GM12878 (cell line): ENCODE results near the gene IL17RC. TPM values are rescaled to one million over a fixed set of nuclear protein-coding genes. Genes with fewer than 3 reads are reported as not detected.

Experiments
- ATAC-seq: fragments of 200-7000 bp; cut with Tn5 transposase; 3 replicates; pipeline ENCODE4 v1.9.1; 2020; ENCODE audit warnings: mild to moderate bottlenecking, moderate library complexity
- BruUV-seq: library from RNA; stranded (reverse); fragments of 400-500 nt; replicated peaks from 2 replicates; lab custom pipeline; 2021; lab: Mats Ljungman, UMichigan
- CTCF ChIA-PET: fragments of 300-600 bp; sonication (Branson Sonifier 250); formaldehyde crosslinking; extraction: SDS; loops from one replicate; lab custom pipeline; 2021; ENCODE audit warnings: inconsistent platforms; lab: Yijun Ruan, JAX
- POLR2A ChIA-PET: fragments of 350-600 bp; formaldehyde crosslinking; extraction: SDS; loops from one replicate; lab custom pipeline; 2021; ENCODE audit warnings: inconsistent platforms; lab: Charles Lee
- RAD21 ChIA-PET: fragments of 300-600 bp; sonication (Branson Sonifier 250); formaldehyde crosslinking; loops from one replicate; lab custom pipeline; 2023; ENCODE audit warnings: antibody characterized with exemption; ENCODE audit not compliant: unreplicated experiment; lab: Charles Lee
- SMC1A ChIA-PET: fragments of 300-600 bp; sonication (Branson Sonifier 250); formaldehyde crosslinking; loops from one replicate; lab custom pipeline; 2023; ENCODE audit not compliant: unreplicated experiment, uncharacterized antibody; lab: Charles Lee
- DNase-seq: peaks from one replicate; pipeline ENCODE4 v3.0.0-alpha.2; 2011; ENCODE audit warnings: low read depth, low spot score
- FAIRE-seq: peaks from 3 replicates; lab custom pipeline; 2011; peaks lifted over from hg19 to GRCh38; lab: Jason Lieb, UNC
- H2AFZ ChIP-seq: 2 replicates; pipeline ENCODE4 v1.6.0; 2011; ENCODE audit warnings: low read depth, low read length, control low read depth; ENCODE audit not compliant: control insufficient read depth
- H3K27ac ChIP-seq: 2 replicates; pipeline ENCODE4 v1.5.1; 2011; ENCODE audit warnings: control low read depth; ENCODE audit not compliant: control insufficient read depth, insufficient read depth
- H3K27me3 ChIP-seq, 2 experiments: replicated peaks in 1 of 2; 2 replicates each; pipeline versions ENCODE4 v1.6.0 to v1.6.1; 2011; ENCODE audit warnings: low read length in 1 of 2; ENCODE audit not compliant: control insufficient read depth in 2 of 2, insufficient read depth in 2 of 2
- H3K36me3 ChIP-seq, 2 experiments: 2 replicates each; pipeline ENCODE4 v1.5.1; 2011; ENCODE audit warnings: low read length in 1 of 2; ENCODE audit not compliant: control insufficient read depth in 2 of 2, insufficient read depth in 2 of 2
- H3K4me1 ChIP-seq: 2 replicates; pipeline ENCODE4 v1.6.1; 2011; ENCODE audit warnings: mild to moderate bottlenecking, low read length, moderate library complexity, mixed read lengths; ENCODE audit not compliant: control insufficient read depth, insufficient read depth
- H3K4me2 ChIP-seq: 2 replicates; pipeline ENCODE4 v1.6.0; 2011; ENCODE audit warnings: control low read depth; ENCODE audit not compliant: control insufficient read depth, insufficient read depth
- H3K4me3 ChIP-seq: fragments of 200-600 bp; sonication (generic); 2 replicates; pipeline ENCODE4 v1.5.1; 2016
- H3K79me2 ChIP-seq: 2 replicates; pipeline ENCODE4 v1.6.0; 2011; ENCODE audit warnings: low read length; ENCODE audit not compliant: control insufficient read depth, insufficient read depth
- H3K9ac ChIP-seq: 2 replicates; pipeline ENCODE4 v1.8.0; 2011; ENCODE audit warnings: low read length, control low read depth, mixed read lengths; ENCODE audit not compliant: control insufficient read depth, insufficient read depth
- H3K9me3 ChIP-seq: replicated peaks from 3 replicates; pipeline ENCODE4 v1.5.1; 2011; ENCODE audit warnings: mild to moderate bottlenecking, low read length; ENCODE audit not compliant: control insufficient read depth, insufficient read depth
- H4K20me1 ChIP-seq: 2 replicates; pipeline ENCODE4 v1.6.0; 2011; ENCODE audit not compliant: control insufficient read depth, insufficient read depth
- BACH1 ChIP-seq: fragments of 450-650 bp; IDR thresholded peaks from 2 replicates; pipeline ENCODE4 v1.6.1; 2017; ENCODE audit warnings: mild to moderate bottlenecking, borderline replicate concordance
- BRCA1 ChIP-seq: IDR thresholded peaks from 2 replicates; pipeline ENCODE4 v1.6.1; 2011; ENCODE audit warnings: low read depth, low read length, improper control_type of control experiment
- CBX5 ChIP-seq: sonication (generic); IDR thresholded peaks from 2 replicates; pipeline ENCODE4 v1.6.1; 2016; ENCODE audit warnings: low read depth, moderate library complexity, mild to moderate bottlenecking, inconsistent platforms
- EGR1 ChIP-seq, 2 experiments: IDR thresholded peaks; 1 replicate in 1 of 2; 2 replicates in 1 of 2; pipeline ENCODE4 v1.6.1; 2011 to 2012; ENCODE audit warnings: low read depth in 2 of 2, low read length in 2 of 2, borderline replicate concordance in 1 of 2, mild to moderate bottlenecking in 1 of 2, moderate library complexity in 1 of 2
- ETV6 ChIP-seq, 2 experiments: fragments of 450-650 bp in 1 of 2; IDR thresholded peaks in 1 of 2; conservative IDR thresholded peaks in 1 of 2; 2 replicates each; pipeline ENCODE4 v1.6.1; 2014; ENCODE audit warnings: antibody characterized with exemption in 1 of 2, borderline replicate concordance in 1 of 2, low read depth in 1 of 2, mild to moderate bottlenecking in 1 of 2, moderate library complexity in 1 of 2
- HDGF ChIP-seq: fragments of 450-650 bp; IDR thresholded peaks from 2 replicates; pipeline ENCODE4 v1.6.1; 2016; ENCODE audit warnings: antibody characterized with exemption
- IKZF1 ChIP-seq: fragments of 450-650 bp; conservative IDR thresholded peaks from 2 replicates; pipeline ENCODE4 v1.6.1; 2017; ENCODE audit warnings: antibody characterized with exemption, mild to moderate bottlenecking
- MTA3 ChIP-seq: IDR thresholded peaks from 2 replicates; pipeline ENCODE4 v1.6.1; 2012; ENCODE audit warnings: low read length, inconsistent platforms, borderline replicate concordance
- POLR2AphosphoS5 ChIP-seq: IDR thresholded peaks from 2 replicates; pipeline ENCODE4 v1.6.1; 2011; ENCODE audit warnings: mild to moderate bottlenecking, low read length, inconsistent platforms
- POU2F2 ChIP-seq: IDR thresholded peaks from 3 replicates; pipeline ENCODE4 v1.6.1; 2011; ENCODE audit warnings: low read depth, mild to moderate bottlenecking, low read length, borderline replicate concordance
- SIX5 ChIP-seq: IDR thresholded peaks from 2 replicates; pipeline ENCODE4 v1.6.1; 2011; ENCODE audit warnings: mild to moderate bottlenecking, low read depth, low read length, moderate library complexity; ENCODE audit not compliant: severe bottlenecking
- ZZZ3 ChIP-seq: IDR thresholded peaks from 2 replicates; pipeline ENCODE4 v1.6.1; 2011; ENCODE audit warnings: low read depth; ENCODE audit not compliant: control insufficient read depth, insufficient read length
- WGBS: methylation state at CpG from one replicate; pipeline ENCODE4 v1.1.6; 2016; ENCODE audit warnings: low lambda C conversion rate; ENCODE audit not compliant: insufficient replicate concordance, insufficient coverage; ENCODE audit errors: missing lambda C conversion rate; 5-methylcytosine and 5-hydroxymethylcytosine counted together
- in situ Hi-C: fragments of 300-500 bp; cut with MboI; formaldehyde crosslinking; loops from 9 replicates; pipeline ENCODE4 v1.14.3; 2018; ENCODE audit warnings: mixed read lengths
- intact Hi-C: fragments of 100-400 bp; cut with micrococcal nuclease; formaldehyde crosslinking; loops from one replicate; pipeline ENCODE4 v1.14.2; 2022; ENCODE audit not compliant: unreplicated experiment
- polyA plus RNA-seq, 11 experiments: library from polyadenylated mRNA; depleted of rRNA in 4 of 11; unstranded in 6 of 11; stranded (reverse) in 5 of 11; fragments of >200 nt; fragmentation: Nextera tagmentation in 4 of 11; fragmentation: Illumina TruSeq in 1 of 11; extraction: Ambion mirVana in 4 of 11; extraction: Trizol in 1 of 11; gene quantifications; 1 replicate in 1 of 11; 2 replicates in 10 of 11; pipeline versions ENCODE4 v1.2.1 to v1.2.3, GENCODE V29; 2011 to 2016; ENCODE audit warnings: inconsistent platforms in 2 of 11, missing spikeins in 2 of 11, low read depth in 1 of 11
- total RNA-seq, 4 experiments: library from RNA; depleted of rRNA in 3 of 4; stranded (reverse); fragments of >200 nt in 3 of 4; fragmentation: Illumina TruSeq in 1 of 4; extraction: Trizol in 1 of 4; gene quantifications; 2 replicates each; pipeline versions ENCODE4 v1.2.1 to v1.2.3, GENCODE V29; 2013 to 2021
- TF ChIP-seq, protein P1 (sequence below): IDR thresholded peaks from 2 replicates; pipeline ENCODE4 v1.6.1; 2011; ENCODE audit warnings: mild to moderate bottlenecking, low read depth, low read length, moderate library complexity; ENCODE audit not compliant: insufficient replicate concordance
- TF ChIP-seq, protein P2 (sequence below): fragments of 450-650 bp; IDR thresholded peaks from 2 replicates; pipeline ENCODE4 v1.6.1; 2018; ENCODE audit warnings: mild to moderate bottlenecking, low read depth, moderate library complexity; ENCODE audit not compliant: partially characterized antibody
- TF ChIP-seq, protein P3 (sequence below): IDR thresholded peaks from 2 replicates; pipeline ENCODE4 v1.6.1; 2012; ENCODE audit warnings: low read depth, low read length, improper control_type of control experiment
- TF ChIP-seq, protein P4 (sequence below): IDR thresholded peaks from 2 replicates; pipeline ENCODE4 v1.6.1; 2012; ENCODE audit warnings: low read depth, low read length, improper control_type of control experiment

The IL17RC gene
- total and polyA plus RNA-seq, 10 of the 15 experiments (the other 5 are each of a cell fraction or from before 2014, with no cell fraction given): 0.07 to 4.4 (median 0.34) TPM; not detected in 3

DNA sequence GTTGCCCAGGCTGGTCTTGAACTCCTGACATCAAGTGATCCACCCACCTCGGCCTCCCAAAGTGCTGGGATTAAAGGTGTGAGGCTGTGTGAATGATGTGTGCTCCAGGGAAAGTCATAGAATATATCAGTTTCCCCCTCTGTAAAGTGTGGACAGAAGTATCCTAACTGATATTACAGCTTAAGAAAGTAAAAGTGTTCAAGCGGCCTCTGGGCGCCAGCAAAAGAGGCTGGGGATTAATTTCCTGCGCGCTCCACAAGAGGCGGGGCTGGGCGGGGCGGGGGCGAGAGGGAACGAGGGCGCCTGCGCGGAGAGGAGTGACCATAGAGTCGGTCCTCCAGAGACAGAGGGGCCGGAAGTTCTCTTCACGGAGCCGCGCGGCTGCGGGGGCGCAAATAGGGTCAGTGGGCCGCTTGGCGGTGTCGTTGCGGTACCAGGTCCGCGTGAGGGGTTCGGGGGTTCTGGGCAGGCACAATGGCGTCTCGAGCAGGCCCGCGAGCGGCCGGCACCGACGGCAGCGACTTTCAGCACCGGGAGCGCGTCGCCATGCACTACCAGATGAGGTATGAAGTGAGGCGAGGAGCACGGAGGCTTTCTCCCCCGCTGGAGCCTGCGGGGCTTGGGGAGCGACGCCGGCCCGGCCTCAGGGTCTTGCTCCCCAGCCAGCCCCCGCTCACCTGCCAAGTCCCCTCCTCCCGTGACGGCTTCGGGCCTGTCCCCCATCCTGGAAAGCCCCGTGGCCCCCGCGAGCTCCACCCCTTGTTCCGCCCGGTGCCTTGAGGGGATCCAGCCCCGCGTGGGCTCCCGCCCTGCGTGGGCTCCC lies 26.4 kb upstream of the IL17RC start, which contains the start of gene JAGN1:
Gene JAGN1, plus strand, starts transcription at position 362 of the 823 bp plus-strand sequence. Its CDS starts 113 bp downstream, at position 475.
- H3K27me3 ChIP-seq: no peaks in the 10 kb centered on the region
- H3K4me2 ChIP-seq: peak within 1 kb of the TSS; percentile 69
- ChIA-PET SMC1A (interaction anchor here (0.8 to 2.1 kb wide), 10 partner anchors 10 to 98 kb away, joined by 3 to 13 read pairs (median 4); partner anchors contain the start of genes ARPC4, CIDEC, CRELD1 and IL17RE), RAD21 (interaction anchor here (0.7 to 2.0 kb wide), 6 partner anchors 10 to 265 kb away, joined by 3 to 17 read pairs (median 4); partner anchors contain the start of genes CIDEC, CRELD1 and EMC3), POLR2A (interaction anchor here (0.6 to 3.4 kb wide), 15 partner anchors 11 to 496 kb away, joined by 3 to 35 read pairs (median 4); partner anchors contain the start of genes ARPC4, CIDEC, CRELD1 and EMC3), CTCF (interaction anchor here (0.5 to 3.1 kb wide), 4 partner anchors 11 to 288 kb away, joined by 5 to 28 read pairs (median 7); partner anchors contain the start of genes CIDEC and CRELD1)
- H3K79me2 ChIP-seq: peaks cover 34% of the 10 kb centered on the region
- H2AFZ ChIP-seq: peak within 1 kb of the TSS; percentile 93
- FAIRE-seq: peak; percentile 76
- peak; percentile 90 for ATAC-seq
- peak; percentile 62 for DNase-seq
- intact Hi-C loops (loop anchor here (2.0 kb wide), 1 partner anchor 42 kb away; the partner anchor contains the start of gene CRELD1), in situ Hi-C loops (no loop called here)
- TSS peak; percentile 80 for BruUV-seq
- peak within 1 kb of the TSS; percentile 98 for H3K27ac ChIP-seq
- peaks cover 2 to 12% of the 10 kb centered on the region in 2 experiments for H3K36me3 ChIP-seq
- no peaks in the 10 kb centered on the region for H3K4me1 ChIP-seq
- peak within 1 kb of the TSS; percentile 80 for H3K4me3 ChIP-seq
- H3K9me3 ChIP-seq: no peaks in the 10 kb centered on the region; the same call in 2 of the 3 replicates
- H4K20me1 ChIP-seq: no peaks in the 10 kb centered on the region
- peak within 1 kb of the TSS; percentile 99 for H3K9ac ChIP-seq
- WGBS: under 1% methylated on average over 54 of the region's 62 CpGs
- TF ChIP-seq ETV6 (conservative IDR thresholded peaks at IDR 0.05 in 1 of 2, IDR thresholded peaks at IDR 0.05 in 1 of 2; ENCODE audit: borderline replicate concordance in 1 of 2, low read depth in 1 of 2): no peak
- TF ChIP-seq BRCA1: no peak
- TF ChIP-seq, protein P1, sequence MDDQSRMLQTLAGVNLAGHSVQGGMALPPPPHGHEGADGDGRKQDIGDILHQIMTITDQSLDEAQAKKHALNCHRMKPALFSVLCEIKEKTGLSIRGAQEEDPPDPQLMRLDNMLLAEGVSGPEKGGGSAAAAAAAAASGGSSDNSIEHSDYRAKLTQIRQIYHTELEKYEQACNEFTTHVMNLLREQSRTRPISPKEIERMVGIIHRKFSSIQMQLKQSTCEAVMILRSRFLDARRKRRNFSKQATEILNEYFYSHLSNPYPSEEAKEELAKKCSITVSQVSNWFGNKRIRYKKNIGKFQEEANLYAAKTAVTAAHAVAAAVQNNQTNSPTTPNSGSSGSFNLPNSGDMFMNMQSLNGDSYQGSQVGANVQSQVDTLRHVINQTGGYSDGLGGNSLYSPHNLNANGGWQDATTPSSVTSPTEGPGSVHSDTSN: no peak
- TF ChIP-seq POU2F2: peak; percentile 37; the same call in 2 of the 3 replicates
- TF ChIP-seq SIX5: peak; percentile 32
- TF ChIP-seq, protein P2, sequence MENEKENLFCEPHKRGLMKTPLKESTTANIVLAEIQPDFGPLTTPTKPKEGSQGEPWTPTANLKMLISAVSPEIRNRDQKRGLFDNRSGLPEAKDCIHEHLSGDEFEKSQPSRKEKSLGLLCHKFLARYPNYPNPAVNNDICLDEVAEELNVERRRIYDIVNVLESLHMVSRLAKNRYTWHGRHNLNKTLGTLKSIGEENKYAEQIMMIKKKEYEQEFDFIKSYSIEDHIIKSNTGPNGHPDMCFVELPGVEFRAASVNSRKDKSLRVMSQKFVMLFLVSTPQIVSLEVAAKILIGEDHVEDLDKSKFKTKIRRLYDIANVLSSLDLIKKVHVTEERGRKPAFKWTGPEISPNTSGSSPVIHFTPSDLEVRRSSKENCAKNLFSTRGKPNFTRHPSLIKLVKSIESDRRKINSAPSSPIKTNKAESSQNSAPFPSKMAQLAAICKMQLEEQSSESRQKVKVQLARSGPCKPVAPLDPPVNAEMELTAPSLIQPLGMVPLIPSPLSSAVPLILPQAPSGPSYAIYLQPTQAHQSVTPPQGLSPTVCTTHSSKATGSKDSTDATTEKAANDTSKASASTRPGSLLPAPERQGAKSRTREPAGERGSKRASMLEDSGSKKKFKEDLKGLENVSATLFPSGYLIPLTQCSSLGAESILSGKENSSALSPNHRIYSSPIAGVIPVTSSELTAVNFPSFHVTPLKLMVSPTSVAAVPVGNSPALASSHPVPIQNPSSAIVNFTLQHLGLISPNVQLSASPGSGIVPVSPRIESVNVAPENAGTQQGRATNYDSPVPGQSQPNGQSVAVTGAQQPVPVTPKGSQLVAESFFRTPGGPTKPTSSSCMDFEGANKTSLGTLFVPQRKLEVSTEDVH: no peak
- TF ChIP-seq EGR1 (IDR thresholded peaks at IDR 0.05; ENCODE audit: borderline replicate concordance in 1 of 2, low read depth in 2 of 2, low read length in 2 of 2): peak; percentile 18 to 99
- TF ChIP-seq, protein P3, sequence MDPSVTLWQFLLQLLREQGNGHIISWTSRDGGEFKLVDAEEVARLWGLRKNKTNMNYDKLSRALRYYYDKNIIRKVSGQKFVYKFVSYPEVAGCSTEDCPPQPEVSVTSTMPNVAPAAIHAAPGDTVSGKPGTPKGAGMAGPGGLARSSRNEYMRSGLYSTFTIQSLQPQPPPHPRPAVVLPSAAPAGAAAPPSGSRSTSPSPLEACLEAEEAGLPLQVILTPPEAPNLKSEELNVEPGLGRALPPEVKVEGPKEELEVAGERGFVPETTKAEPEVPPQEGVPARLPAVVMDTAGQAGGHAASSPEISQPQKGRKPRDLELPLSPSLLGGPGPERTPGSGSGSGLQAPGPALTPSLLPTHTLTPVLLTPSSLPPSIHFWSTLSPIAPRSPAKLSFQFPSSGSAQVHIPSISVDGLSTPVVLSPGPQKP: peak; percentile 80
- TF ChIP-seq ZZZ3: no peak
- no peak for TF ChIP-seq MTA3
- TF ChIP-seq BACH1: peak; percentile 99
- peak; percentile 94 for TF ChIP-seq POLR2AphosphoS5
- TF ChIP-seq, protein P4, sequence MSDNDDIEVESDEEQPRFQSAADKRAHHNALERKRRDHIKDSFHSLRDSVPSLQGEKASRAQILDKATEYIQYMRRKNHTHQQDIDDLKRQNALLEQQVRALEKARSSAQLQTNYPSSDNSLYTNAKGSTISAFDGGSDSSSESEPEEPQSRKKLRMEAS: no peak
- TF ChIP-seq CBX5: peak; percentile 24; the same call in 1 of the 2 replicates
- peak; percentile 56; the same call in 1 of the 2 replicates for TF ChIP-seq HDGF
- TF ChIP-seq IKZF1: peak; percentile 86
